ENCODE results near the gene YIF1A. TPM values are rescaled to one million over a fixed set of nuclear protein-coding genes. Genes with fewer than 3 reads are reported as not detected.
A peak's percentile ranks its signal among the peaks of the same experiment; 100 is the strongest.

YIF1A gene
- total RNA-seq, 1 experiment from 2014 or later = 54.7 TPM

GRCh38 chr11:66267039-66267378 is 21.9 kb downstream of the YIF1A start:
- Histone ChIP-seq H3K36me3 (ENCODE audit: control insufficient read depth in 1 of 2, insufficient read depth in 2 of 2, low read length in 2 of 2) (peaks cover 10 to 14% of the 10 kb centered on the region in 2 experiments), H3K9me2 (ENCODE audit: insufficient read depth) (no peaks in the 10 kb centered on the region), H3K9ac (ENCODE audit: low read length) (peak overlapping the region; percentile 85), H3K27me3 (ENCODE audit: insufficient read depth, low read length) (no peaks in the 10 kb centered on the region), H3K9me3 (ENCODE audit: control insufficient read depth in 1 of 2, insufficient read depth in 1 of 2, low read depth in 1 of 2, low read length in 2 of 2) (no peaks in the 10 kb centered on the region), H3K4me1 (ENCODE audit: control insufficient read depth in 1 of 2, insufficient read depth in 2 of 2, low read length in 2 of 2) (peaks cover 6 to 26% of the 10 kb centered on the region in 2 experiments), H3K79me2 (ENCODE audit: insufficient read depth, low read length) (peaks cover 29% of the 10 kb centered on the region), H4K20me1 (ENCODE audit: insufficient read depth) (no peaks in the 10 kb centered on the region), H3K4me3 (replicated peaks in 1 of 2; ENCODE audit: low read depth in 1 of 2, low read length in 2 of 2) (peak overlapping the region; percentile 93 to 99), H3K4me2 (ENCODE audit: low read length) (peak overlapping the region; percentile 70), H3K27ac (ENCODE audit: low read depth, low read length) (peak overlapping the region; percentile 69), H2AFZ (ENCODE audit: low read depth, low read length, poor library complexity, severe bottlenecking) (no peak overlapping the region)
- TF ChIP-seq MAX (IDR thresholded peaks at IDR 0.05) (no peak), EZH2phosphoT487 (IDR thresholded peaks at IDR 0.05; ENCODE audit: borderline replicate concordance) (no peak), EZH2 (IDR thresholded peaks at IDR 0.05) (no peak), REST (IDR thresholded peaks at IDR 0.05; ENCODE audit: low read depth) (no peak), ELF1 (IDR thresholded peaks at IDR 0.05; ENCODE audit: borderline replicate concordance, low read depth) (no peak), JUND (IDR thresholded peaks at IDR 0.05) (no peak), SIN3A (IDR thresholded peaks at IDR 0.05; ENCODE audit: low read depth) (no peak), RAD21 (IDR thresholded peaks at IDR 0.05; ENCODE audit: low read depth) (no peak), ZFX (IDR thresholded peaks at IDR 0.05) (no peak), POLR2AphosphoS5 (IDR thresholded peaks at IDR 0.05; ENCODE audit: low read depth, low read length) (no peak), ATF3 (IDR thresholded peaks at IDR 0.05) (no peak), FOSL1 (IDR thresholded peaks at IDR 0.05; ENCODE audit: low read depth) (no peak), EGR1 (IDR thresholded peaks at IDR 0.05; ENCODE audit: low read depth) (no peak), ZBTB33 (IDR thresholded peaks at IDR 0.05; ENCODE audit: extremely low read depth, insufficient replicate concordance, low read length) (no peak), SP1 (IDR thresholded peaks at IDR 0.05; ENCODE audit: low read depth) (no peak), POLR2A (IDR thresholded peaks at IDR 0.05; ENCODE audit: borderline replicate concordance, extremely low read depth, insufficient read depth, insufficient read length) (no peak)
- TF ChIP-seq, protein P1, sequence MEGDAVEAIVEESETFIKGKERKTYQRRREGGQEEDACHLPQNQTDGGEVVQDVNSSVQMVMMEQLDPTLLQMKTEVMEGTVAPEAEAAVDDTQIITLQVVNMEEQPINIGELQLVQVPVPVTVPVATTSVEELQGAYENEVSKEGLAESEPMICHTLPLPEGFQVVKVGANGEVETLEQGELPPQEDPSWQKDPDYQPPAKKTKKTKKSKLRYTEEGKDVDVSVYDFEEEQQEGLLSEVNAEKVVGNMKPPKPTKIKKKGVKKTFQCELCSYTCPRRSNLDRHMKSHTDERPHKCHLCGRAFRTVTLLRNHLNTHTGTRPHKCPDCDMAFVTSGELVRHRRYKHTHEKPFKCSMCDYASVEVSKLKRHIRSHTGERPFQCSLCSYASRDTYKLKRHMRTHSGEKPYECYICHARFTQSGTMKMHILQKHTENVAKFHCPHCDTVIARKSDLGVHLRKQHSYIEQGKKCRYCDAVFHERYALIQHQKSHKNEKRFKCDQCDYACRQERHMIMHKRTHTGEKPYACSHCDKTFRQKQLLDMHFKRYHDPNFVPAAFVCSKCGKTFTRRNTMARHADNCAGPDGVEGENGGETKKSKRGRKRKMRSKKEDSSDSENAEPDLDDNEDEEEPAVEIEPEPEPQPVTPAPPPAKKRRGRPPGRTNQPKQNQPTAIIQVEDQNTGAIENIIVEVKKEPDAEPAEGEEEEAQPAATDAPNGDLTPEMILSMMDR (IDR thresholded peaks at IDR 0.05 in 2 of 3, conservative IDR thresholded peaks at IDR 0.05 in 1 of 3; ENCODE audit: borderline replicate concordance in 1 of 3, insufficient read depth in 1 of 3, low read depth in 2 of 3, low read length in 2 of 3) = no peak; a peak in 1 of 6 replicates
- DNase-seq (ENCODE audit: low read depth, low spot score) = no peak
- ChIA-PET POLR2A (interaction anchor here (0.6 to 2.3 kb wide), 5 partner anchors 12 to 131 kb away, joined by 3 to 18 read pairs (median 6); partner anchors contain the start of gene YIF1A), RAD21 (ENCODE audit: low non-redundant PET in 1 of 2, low total read pairs in 2 of 2, uncharacterized antibody in 2 of 2, unreplicated experiment in 2 of 2) (no interaction called here), CTCF (interaction anchor here (0.5 to 2.6 kb wide), 4 partner anchors 11 to 46 kb away, joined by 3 to 9 read pairs (median 8); partner anchors contain the start of gene YIF1A)
- no TSS peak for BruUV-seq (replicated peaks)
- intact Hi-C loops (cut with micrococcal nuclease) = no loop called here
- ATAC-seq = peak; percentile 26

Data from HCT116 (cell line).